Mucosa of descending colon (tissue), 3 donors: ENCODE measurements around the gene FBXO41. TPM values are rescaled to one million over a fixed set of nuclear protein-coding genes. Genes with fewer than 3 reads are reported as not detected.

Experiments used
- ATAC-seq: fragments of 200-7000 bp; cut with Tn5 transposase; one replicate; pipeline ENCODE4 v1.9.1; 2020; ENCODE audit warnings: mild to moderate bottlenecking, moderate library complexity
- DNase-seq, 3 donors: peaks; one replicate each; pipeline ENCODE4 v3.0.0-alpha.2; 2020
- H3K36me3 ChIP-seq: fragments of 200-600 bp; one replicate; pipeline ENCODE4 v1.8.0; 2021; ENCODE audit warnings: low read depth, mild to moderate bottlenecking
- H3K4me1 ChIP-seq: fragments of 200-600 bp; one replicate; pipeline ENCODE4 v1.8.0; 2021; ENCODE audit warnings: low read depth, mild to moderate bottlenecking
- H3K4me3 ChIP-seq: fragments of 200-600 bp; one replicate; pipeline ENCODE4 v1.8.0; 2021; ENCODE audit warnings: mild to moderate bottlenecking
- H3K9me3 ChIP-seq: fragments of 200-600 bp; one replicate; pipeline ENCODE4 v1.8.0; 2021; ENCODE audit warnings: mild to moderate bottlenecking
- CTCF ChIP-seq: fragments of 200-600 bp; IDR thresholded peaks from one replicate; pipeline ENCODE4 v1.8.0; 2022; ENCODE audit warnings: antibody characterized with exemption, mild to moderate bottlenecking
- intact Hi-C, 2 donors: fragments of 100-400 bp; cut with DNase I in 1 of 2; cut with micrococcal nuclease in 1 of 2; formaldehyde crosslinking; loops; one replicate each; pipeline versions ENCODE4 v1.11.0 to v1.11.1; 2022; cut with DNase I, micrococcal nuclease
- total RNA-seq, 3 donors: library from RNA; stranded (reverse); fragmentation: NEBNext Ultra II Directional in 2 of 3; extraction: Animal tissue kit (Norgen Biotek cat#: 25700) in 2 of 3; gene quantifications; one replicate each; pipeline versions ENCODE4 v1.2.1 to v1.2.4, GENCODE V29; 2021 to 2023
- donor health status: DM: no; HTN: no; CAD: no; lungs with moderate emphysema.
- donor health status: DM: no; HTN: no; CAD: no.
- donor health status: DM: no; HTN: yes; CAD: no.

FBXO41 gene
- total RNA-seq, 3 donors from 2014 or later = 2.0 to 4.8 (median 2.9) TPM

- intact Hi-C loops = no loop called here
- ATAC-seq (no peak), DNase-seq (no peak)
- no peaks in the 10 kb centered on the region for H3K36me3 ChIP-seq
- no peaks in the 10 kb centered on the region for H3K9me3 ChIP-seq
- no peak for TF ChIP-seq CTCF
- peaks cover 22% of the 10 kb centered on the region for H3K4me1 ChIP-seq
- no peak overlapping the region for H3K4me3 ChIP-seq
These were observed 47.1 kb downstream of the FBXO41 start for GRCh38 chr2:73237168-73237567.

- ATAC-seq = no peak
- no peak for DNase-seq
- Histone ChIP-seq H3K36me3 (no peaks in the 10 kb centered on the region), H3K4me3 (no peak overlapping the region), H3K9me3 (no peaks in the 10 kb centered on the region), H3K4me1 (peaks cover 22% of the 10 kb centered on the region)
- no peak for TF ChIP-seq CTCF
- intact Hi-C loops = no loop called here
These were observed 48.8 kb downstream of the FBXO41 start for GRCh38 chr2:73235315-73236028.

GRCh38 chr2:73233932-73234832, 50.1 kb downstream of the FBXO41 start, which contains the start of gene CCT7:
CCT7 (plus strand) TSS chr2:73234308; CDS start chr2:73234379, 71 bp downstream.
- intact Hi-C loops = no loop called here
- Histone ChIP-seq H3K4me1 (peaks cover 22% of the 10 kb centered on the region), H3K4me3 (peak within 1 kb of the TSS; percentile 62), H3K9me3 (no peaks in the 10 kb centered on the region), H3K36me3 (no peaks in the 10 kb centered on the region)
- DNase-seq (peak; percentile 88 to 94 (median 91)), ATAC-seq (peak; percentile 85)
- no peak for TF ChIP-seq CTCF

- DNase-seq (peak; percentile 97 to 99 (median 98)), ATAC-seq (peak; percentile 91)
- peaks cover 22% of the 10 kb centered on the region for H3K4me1 ChIP-seq
- intact Hi-C loops = no loop called here
- no peaks in the 10 kb centered on the region for H3K36me3 ChIP-seq
- H3K9me3 ChIP-seq = no peaks in the 10 kb centered on the region
- peak within 1 kb of the TSS; percentile 62 for H3K4me3 ChIP-seq
- no peak for TF ChIP-seq CTCF
These were observed 50.9 kb downstream of the FBXO41 start, which contains the start of gene PRADC1 for GRCh38 chr2:73233154-73233931. PRADC1 (minus strand) TSS chr2:73233239; CDS start chr2:73233160, 79 bp downstream.
